ENCODE data around the gene SUPT5H. TPM values are rescaled to one million over a fixed set of nuclear protein-coding genes. Genes with fewer than 3 reads are reported as not detected.

The SUPT5H gene
- total RNA-seq: 84.8 and 94.0 TPM in 2 replicates

DNA sequence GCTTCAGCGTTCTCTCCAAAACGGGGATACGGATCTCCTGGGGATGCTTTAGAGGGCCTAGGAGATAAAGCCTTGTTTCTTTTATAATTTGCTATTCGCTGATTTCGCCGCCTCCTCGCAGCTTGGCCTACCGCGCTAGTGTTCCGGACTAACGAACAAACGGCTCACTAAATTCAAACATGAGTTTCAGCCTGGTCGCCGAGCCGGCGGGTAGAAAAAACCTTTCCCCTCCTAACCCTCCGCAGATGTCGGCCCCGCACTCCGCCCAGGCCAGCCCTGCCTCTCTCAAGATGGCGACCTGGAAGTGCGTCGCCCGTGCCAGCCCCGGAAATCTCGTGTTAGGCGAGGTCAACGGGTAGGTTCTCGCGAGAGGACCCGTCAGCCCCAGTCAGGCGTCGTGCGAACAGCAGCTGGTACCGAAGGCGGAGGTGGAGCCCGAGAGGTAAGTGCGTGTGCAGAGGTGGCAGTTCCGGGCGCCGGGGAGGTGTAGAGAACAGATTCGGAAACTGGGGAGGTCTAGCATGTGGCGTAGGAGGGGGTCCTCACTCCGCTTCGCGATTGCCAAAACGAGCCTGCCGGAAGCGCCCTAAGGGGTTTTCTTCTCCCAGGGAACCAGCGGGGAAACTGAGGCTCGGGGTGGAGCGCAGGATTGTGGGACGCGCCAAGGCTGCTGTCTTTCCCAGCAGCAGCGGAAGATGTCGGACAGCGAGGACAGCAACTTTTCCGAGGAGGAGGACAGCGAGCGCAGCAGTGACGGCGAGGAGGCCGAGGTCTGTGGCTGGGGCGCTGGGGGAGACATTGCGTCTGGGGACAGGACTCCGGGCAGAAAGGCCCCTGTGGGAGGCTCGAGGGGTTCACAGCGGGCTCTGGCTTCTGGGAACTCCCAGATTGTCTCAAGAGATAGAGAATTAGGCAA, at the start of gene SUPT5H:
TSS of gene SUPT5H (plus strand) at position 387 of the 916 bp plus-strand sequence. CDS start at position 696, 309 bp downstream.

DNA sequence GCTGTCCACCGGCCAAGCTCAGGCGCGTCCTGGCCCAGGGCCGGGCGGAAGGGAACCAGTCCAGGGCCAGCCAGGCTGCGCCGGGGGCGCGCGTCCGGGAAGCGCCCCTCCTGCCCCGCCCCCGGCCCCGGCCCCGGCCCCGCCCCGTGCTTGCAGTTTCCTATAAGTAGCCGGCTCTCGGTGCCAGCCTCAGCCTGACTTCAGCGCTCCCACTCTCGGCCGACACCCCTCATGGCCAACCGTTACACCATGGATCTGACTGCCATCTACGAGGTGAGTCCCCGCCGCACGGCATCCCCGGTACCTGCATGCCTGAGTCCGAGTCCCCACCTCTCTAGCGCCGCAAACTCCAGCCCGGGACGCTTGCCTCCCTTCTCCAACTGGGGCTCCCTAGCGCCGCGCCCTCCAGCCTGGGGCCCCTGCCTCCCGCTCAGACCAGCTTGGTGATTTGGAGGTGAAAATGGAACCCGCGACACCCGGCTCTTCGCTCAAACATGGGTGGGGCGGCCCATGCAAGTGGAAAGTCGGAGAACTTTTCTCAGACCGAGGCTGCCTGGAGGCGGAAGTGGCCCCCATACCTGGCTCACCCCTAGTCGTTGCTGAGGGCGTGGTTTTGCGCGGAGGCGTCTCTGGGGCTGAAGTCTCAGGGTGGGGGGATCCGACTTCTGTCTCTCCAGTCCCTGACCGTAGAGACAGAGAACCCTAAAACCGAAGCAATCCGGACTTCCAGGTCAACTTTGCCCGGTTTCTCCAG, 38.5 kb upstream of the SUPT5H start, which contains the start of gene ZFP36:
TSS of gene ZFP36 (plus strand) at position 192 of the 754 bp plus-strand sequence. CDS start at position 250, 58 bp downstream.

DNA sequence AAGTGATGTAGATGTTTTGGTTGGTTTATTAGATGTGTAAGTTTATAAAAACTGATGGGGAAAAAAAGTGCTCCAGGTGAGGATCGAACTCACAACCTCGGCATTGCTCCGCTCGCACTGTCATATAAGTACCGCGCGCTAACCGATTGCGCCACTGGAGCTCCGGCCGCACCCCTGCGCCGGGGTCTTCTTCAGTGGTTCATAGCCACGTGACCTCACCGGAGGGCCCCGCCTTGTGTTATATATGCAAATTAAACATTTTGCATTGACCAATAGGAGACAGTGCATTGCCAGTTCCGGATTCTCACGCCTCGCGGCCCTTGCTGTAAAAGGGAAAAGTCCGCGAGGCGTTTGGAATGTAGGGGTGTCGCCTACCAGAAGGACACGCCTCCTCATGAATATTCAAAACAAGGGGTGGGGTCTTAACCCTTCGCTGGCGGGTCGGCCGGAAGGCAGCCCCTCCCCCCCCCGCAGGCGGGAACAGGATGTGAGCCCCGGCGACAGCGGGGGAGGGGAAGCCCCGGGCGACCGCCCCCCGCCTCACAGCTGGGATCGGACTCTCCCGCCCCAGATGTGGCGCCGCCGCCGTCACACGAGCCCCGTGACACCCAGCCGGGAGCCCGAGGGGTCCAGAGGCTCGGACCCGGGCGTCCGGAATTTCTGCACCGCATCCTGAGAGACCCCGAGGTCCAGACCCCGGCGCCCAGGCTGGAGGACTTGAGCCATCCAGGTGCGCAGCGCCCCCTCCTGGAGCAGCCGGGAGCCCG, 33.1 kb upstream of the SUPT5H start, which contains the start of gene PLEKHG2:
TSS of gene PLEKHG2 (plus strand) at position 570 of the 767 bp plus-strand sequence. CDS start 1,418 bp downstream, outside the sequence.

DNA sequence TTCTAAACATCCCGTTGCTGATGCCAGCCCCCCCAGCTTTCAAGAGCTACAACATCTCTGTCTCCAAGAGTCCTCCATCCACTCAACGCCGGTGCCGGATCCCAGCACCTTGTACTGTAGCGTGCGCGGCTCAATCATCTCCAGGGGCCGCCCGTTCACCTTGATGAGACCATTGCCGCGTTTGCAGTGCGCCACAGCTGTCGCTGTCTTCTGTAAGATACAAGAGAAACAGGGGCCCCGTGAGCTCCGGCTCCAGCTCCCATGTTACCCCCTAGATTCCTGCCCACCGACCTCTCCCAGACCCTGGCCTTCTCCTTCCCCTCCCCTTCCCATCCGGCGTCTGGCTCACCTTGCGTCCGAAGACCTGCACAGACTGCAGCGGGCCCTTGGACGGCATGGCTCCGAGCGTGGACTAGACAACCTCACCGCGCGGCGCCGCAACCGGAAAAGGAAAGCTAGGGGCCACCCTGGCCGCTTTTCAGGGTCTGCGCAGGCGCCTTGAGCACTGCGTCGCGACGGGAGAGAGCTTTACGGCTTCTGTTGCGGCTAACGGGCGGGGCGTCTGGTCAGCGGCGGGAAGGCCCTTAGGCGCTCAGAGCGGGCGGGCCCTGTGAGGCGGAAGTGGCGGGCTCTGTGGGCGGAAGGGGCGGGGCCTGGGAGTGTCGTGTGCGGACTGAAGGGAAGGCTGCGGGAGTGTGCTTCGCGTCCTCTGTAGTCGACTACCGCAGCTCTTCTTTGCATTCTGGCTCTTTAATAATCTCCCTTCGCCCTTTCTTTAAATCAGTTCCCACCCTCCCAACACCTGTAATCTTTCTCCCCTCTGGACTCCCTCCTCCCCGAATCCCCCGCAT, 9.7 kb upstream of the SUPT5H start, which contains the start of gene RPS16:
TSS of gene RPS16 (minus strand) at position 451 of the 851 bp plus-strand sequence. CDS start at position 397, 54 bp downstream.

DNA sequence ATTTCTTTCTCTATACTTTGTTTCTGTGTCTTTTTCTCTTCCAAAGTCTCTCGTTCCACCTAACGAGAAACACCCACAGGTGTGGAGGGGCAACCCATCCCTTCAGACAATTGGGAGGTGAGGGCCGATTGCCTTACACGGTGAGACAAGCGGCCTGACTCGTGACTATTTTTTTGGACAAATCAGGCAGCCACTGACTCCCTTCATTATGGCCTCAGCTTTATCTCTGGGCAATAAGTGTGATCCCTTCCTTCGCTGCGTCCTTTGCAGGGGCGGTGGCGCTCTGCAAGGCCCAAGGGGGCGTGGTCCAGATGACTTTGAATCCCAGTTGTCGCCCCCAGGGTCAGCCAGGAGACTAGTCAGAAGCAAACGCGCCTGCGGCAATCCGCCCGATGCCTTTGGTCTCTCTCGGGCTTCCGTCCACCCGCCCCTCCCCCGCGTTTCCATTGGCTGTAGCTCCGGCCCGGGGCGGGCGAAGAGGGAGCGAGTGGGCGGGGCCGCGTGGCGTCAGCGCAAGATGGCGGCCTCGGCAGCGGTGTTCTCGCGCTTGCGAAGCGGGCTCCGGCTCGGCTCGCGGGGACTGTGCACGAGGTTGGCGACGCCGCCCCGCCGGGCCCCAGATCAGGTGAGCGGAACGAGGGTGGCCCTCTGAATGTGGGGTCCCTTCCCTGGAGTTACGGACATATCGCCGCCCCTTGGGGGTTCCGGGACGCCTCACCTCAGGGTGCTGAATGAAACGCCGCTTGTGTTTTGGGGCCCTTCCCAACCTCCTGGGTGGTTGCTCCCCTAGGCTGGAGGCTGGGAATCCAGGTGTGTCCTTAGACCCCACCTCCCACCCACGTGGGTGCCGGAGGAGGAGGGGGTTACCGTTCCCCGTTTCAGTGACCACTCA, 35.2 kb downstream of the SUPT5H start, which contains the start of gene TIMM50:
TSS of gene TIMM50 (plus strand) at position 502 of the 892 bp plus-strand sequence. CDS start at position 518, 16 bp downstream.

DNA sequence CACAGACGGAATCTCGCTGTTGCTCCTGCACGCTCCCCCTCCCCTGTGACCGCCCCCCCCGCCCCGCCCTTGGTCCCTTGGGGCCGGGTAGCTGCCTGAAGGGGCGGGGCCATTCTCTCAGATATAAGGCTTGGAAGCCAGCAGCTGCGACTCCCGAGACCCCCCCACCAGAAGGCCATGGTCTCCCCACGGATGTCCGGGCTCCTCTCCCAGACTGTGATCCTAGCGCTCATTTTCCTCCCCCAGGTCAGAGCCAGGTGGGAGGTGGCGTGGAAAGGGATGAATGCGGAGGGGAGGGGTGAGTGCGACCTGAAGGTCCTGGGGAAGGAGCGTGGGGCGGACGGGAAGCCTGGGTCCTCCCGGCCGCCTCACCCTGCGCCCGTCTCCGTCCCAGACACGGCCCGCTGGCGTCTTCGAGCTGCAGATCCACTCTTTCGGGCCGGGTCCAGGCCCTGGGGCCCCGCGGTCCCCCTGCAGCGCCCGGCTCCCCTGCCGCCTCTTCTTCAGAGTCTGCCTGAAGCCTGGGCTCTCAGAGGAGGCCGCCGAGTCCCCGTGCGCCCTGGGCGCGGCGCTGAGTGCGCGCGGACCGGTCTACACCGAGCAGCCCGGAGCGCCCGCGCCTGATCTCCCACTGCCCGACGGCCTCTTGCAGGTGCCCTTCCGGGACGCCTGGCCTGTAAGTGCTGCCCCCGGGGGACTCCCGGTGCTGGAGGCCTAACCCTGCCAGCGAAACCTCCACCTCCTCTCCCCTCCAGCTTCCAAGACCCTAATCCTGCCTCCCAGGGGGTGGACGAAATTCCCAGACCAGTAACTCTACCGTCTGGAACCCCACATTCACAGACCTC, 53.6 kb downstream of the SUPT5H start, which contains the start of gene DLL3:
TSS of gene DLL3 (plus strand) at position 150 of the 845 bp plus-strand sequence. CDS start at position 178, 28 bp downstream.

DNA sequence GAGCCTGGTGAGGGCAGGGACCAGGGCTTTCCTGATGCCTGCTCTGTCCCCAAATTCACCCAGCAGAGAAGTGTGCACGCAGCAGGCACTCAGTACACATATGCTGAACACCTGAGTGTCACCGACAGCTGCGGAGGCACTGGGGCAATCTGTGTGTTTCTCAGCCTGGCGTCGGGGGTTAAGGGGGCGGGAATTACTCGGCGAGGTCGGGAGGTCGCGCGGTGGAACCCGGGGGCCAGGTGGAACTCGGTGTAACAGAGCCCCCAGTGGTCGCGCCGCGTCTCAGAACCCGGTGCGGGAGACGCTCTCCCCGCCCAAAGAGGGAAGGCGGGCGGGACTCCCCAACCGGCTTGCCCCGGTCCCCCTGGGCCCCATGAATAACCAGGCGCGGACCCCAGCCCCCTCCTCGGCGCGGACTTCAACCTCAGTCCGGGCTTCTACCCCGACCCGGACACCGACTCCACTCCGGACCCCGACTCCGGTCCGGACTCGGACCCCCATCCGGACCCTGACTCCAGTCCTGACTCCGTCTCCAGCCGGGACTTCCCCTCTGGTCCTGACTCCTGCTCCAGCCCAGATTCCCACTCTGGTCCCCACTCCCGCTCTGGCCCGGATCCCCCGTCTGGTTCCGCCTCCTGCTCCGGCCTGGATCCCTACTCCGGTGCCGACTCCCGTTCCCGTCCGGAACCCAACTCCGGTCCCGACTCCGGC, 69.6 kb downstream of the SUPT5H start, which contains the start of gene SELENOV:
TSS of gene SELENOV (plus strand) at position 300 of the 711 bp plus-strand sequence. CDS start at position 374, 74 bp downstream.

Small RNA genes lying within 50 kb of the gene (small RNA-seq; reads per million reads assigned to genes)
- gene MIR4530: 0.09 reads per million

Other genes starting within 250 kb of the SUPT5H start
- not detected in 2 replicates for gene NCCRP1, start 248.6 kb upstream of the SUPT5H start, total RNA-seq
- not detected in 2 replicates for gene SYCN, start 241.3 kb upstream of the SUPT5H start, total RNA-seq
- gene IFNL3, start 200.6 kb upstream of the SUPT5H start, total RNA-seq: not detected in 2 replicates
- not detected in 2 replicates for gene IFNL4, start 196.7 kb upstream of the SUPT5H start, total RNA-seq
- gene IFNL2, start 177.2 kb upstream of the SUPT5H start, total RNA-seq: not detected in 2 replicates
- not detected in 2 replicates for gene IFNL1, start 149.2 kb upstream of the SUPT5H start, total RNA-seq
- gene LRFN1, start 124.7 kb upstream of the SUPT5H start, total RNA-seq: 0.39 TPM in 1 of 2 replicates, not detected in the other
- gene GMFG, start 109.5 kb upstream of the SUPT5H start, total RNA-seq: not detected in 2 replicates
- 64.0 and 66.7 TPM in 2 replicates for gene SAMD4B, start 103.2 kb upstream of the SUPT5H start, total RNA-seq
- gene PAF1, start 54.5 kb upstream of the SUPT5H start, total RNA-seq: 39.3 and 44.9 TPM in 2 replicates
- 18.1 and 20.9 TPM in 2 replicates for gene MED29, start 54.2 kb upstream of the SUPT5H start, total RNA-seq
- 16.2 and 16.9 TPM in 2 replicates for gene ZFP36, start 38.7 kb upstream of the SUPT5H start, total RNA-seq
- 17.5 and 29.4 TPM in 2 replicates for gene PLEKHG2, start 32.9 kb upstream of the SUPT5H start, total RNA-seq
- gene RPS16, start 9.6 kb upstream of the SUPT5H start, total RNA-seq: 123 and 173 TPM in 2 replicates
- gene TIMM50, start 35.3 kb downstream of the SUPT5H start, total RNA-seq: 35.3 and 58.7 TPM in 2 replicates
- gene DLL3, start 53.4 kb downstream of the SUPT5H start, total RNA-seq: under 0.01 TPM in 1 of 2 replicates, not detected in the other
- gene SELENOV, start 69.6 kb downstream of the SUPT5H start, total RNA-seq: not detected in 2 replicates
- gene EID2B, start 87.3 kb downstream of the SUPT5H start, total RNA-seq: 1.1 and 1.2 TPM in 2 replicates
- 6.3 and 14.4 TPM in 2 replicates for gene EID2, start 94.6 kb downstream of the SUPT5H start, total RNA-seq
- gene LGALS13, start 156.9 kb downstream of the SUPT5H start, total RNA-seq: not detected in 2 replicates
- not detected in 2 replicates for gene LGALS16, start 210.3 kb downstream of the SUPT5H start, total RNA-seq